MCF 10A (cell line): Measurements from ENCODE around the gene SLC35D1. TPM values are rescaled to one million over a fixed set of nuclear protein-coding genes. Genes with fewer than 3 reads are reported as not detected.

Experiments used
- BruUV-seq: library from RNA; stranded (reverse); fragments of 400-500 nt; replicated peaks from 2 replicates; lab custom pipeline; 2021; lab: Mats Ljungman, UMichigan
- CTCF ChIA-PET: fragments of 300-600 bp; sonication (Branson Sonifier 250); formaldehyde crosslinking; extraction: SDS; loops from one replicate; lab custom pipeline; 2021; ENCODE audit warnings: antibody characterized with exemption, inconsistent platforms; lab: Yijun Ruan, JAX
- POLR2A ChIA-PET: fragments of 300-600, 350-650 bp; sonication (Branson Sonifier 250); formaldehyde crosslinking; extraction: SDS; loops from one replicate; lab custom pipeline; 2020; ENCODE audit warnings: antibody characterized with exemption, inconsistent platforms; lab: Yijun Ruan, JAX
- DNase-seq: peaks from one replicate; pipeline ENCODE4 v3.0.0-alpha.2; 2018; ENCODE audit not compliant: unreplicated experiment
- H3K27ac Mint-ChIP-seq: one replicate; pipeline ENCODE4 v1.8.0; 2022; ENCODE audit warnings: mild to moderate bottlenecking, low read depth, mixed read lengths; ENCODE audit not compliant: unreplicated experiment
- H3K27me3 Mint-ChIP-seq: one replicate; pipeline ENCODE4 v1.8.0; 2022; ENCODE audit warnings: mixed read lengths; ENCODE audit not compliant: insufficient read depth, unreplicated experiment
- H3K36me3 Mint-ChIP-seq: one replicate; pipeline ENCODE4 v1.8.0; 2022; ENCODE audit warnings: mild to moderate bottlenecking, moderate library complexity, mixed read lengths; ENCODE audit not compliant: insufficient read depth, unreplicated experiment
- H3K4me1 Mint-ChIP-seq: one replicate; pipeline ENCODE4 v1.8.0; 2022; ENCODE audit warnings: mixed read lengths; ENCODE audit not compliant: insufficient read depth, unreplicated experiment
- H3K4me3 Mint-ChIP-seq: one replicate; pipeline ENCODE4 v1.8.0; 2022; ENCODE audit warnings: mild to moderate bottlenecking, moderate library complexity, mixed read lengths; ENCODE audit not compliant: unreplicated experiment
- H3K9me3 Mint-ChIP-seq: one replicate; pipeline ENCODE4 v1.8.0; 2022; ENCODE audit warnings: mixed read lengths; ENCODE audit not compliant: unreplicated experiment
- intact Hi-C: fragments of 100-400 bp; cut with micrococcal nuclease; formaldehyde crosslinking; loops from 2 replicates; pipeline ENCODE4 v1.14.1; 2022
- total RNA-seq: library from RNA; stranded (reverse); gene quantifications from 2 replicates; pipeline ENCODE4 v1.2.3, GENCODE V29; 2022
- TF ChIP-seq, protein P1 (sequence below): fragments of 200-600 bp; IDR thresholded peaks from one replicate; pipeline ENCODE4 v1.8.0; 2022; ENCODE audit warnings: antibody characterized with exemption, mild to moderate bottlenecking; ENCODE audit not compliant: unreplicated experiment

SLC35D1 gene
- total RNA-seq, 1 experiment from 2014 or later = 11.5 TPM

DNA sequence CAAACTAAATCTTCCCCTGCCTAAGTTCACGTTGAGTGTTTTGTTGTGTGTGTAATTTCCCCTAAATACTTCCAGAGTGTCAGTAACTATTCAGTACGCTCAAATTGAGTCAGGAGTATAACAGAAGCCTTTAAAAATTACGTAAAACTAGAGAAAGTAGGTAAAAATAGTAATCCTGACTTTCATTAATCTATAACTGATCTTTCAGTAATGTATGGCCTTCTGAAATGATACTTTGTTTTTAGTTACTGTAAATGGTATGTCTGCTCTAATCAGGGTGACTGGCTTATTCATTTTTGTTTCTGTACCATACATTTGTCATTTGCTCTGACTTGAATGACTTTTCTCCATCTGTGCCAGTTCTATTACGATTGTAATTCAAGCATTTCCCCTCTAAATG is 99.7 kb downstream of the SLC35D1 start:
- DNase-seq = no peak
- CTCF ChIA-PET = interaction anchor here (1.9 kb wide), 1 partner anchor 195 kb away, joined by 6 read pairs; no protein-coding TSS in a partner anchor
- no peaks in the 10 kb centered on the region for H3K9me3 Mint-ChIP-seq
- H3K27ac Mint-ChIP-seq = peak overlapping the region; percentile 27
- no peak overlapping the region for H3K4me3 Mint-ChIP-seq
- no TSS peak for BruUV-seq
- POLR2A ChIA-PET = no interaction called here
- TF ChIP-seq, protein P1, sequence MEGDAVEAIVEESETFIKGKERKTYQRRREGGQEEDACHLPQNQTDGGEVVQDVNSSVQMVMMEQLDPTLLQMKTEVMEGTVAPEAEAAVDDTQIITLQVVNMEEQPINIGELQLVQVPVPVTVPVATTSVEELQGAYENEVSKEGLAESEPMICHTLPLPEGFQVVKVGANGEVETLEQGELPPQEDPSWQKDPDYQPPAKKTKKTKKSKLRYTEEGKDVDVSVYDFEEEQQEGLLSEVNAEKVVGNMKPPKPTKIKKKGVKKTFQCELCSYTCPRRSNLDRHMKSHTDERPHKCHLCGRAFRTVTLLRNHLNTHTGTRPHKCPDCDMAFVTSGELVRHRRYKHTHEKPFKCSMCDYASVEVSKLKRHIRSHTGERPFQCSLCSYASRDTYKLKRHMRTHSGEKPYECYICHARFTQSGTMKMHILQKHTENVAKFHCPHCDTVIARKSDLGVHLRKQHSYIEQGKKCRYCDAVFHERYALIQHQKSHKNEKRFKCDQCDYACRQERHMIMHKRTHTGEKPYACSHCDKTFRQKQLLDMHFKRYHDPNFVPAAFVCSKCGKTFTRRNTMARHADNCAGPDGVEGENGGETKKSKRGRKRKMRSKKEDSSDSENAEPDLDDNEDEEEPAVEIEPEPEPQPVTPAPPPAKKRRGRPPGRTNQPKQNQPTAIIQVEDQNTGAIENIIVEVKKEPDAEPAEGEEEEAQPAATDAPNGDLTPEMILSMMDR = no peak
- peaks cover 84% of the 10 kb centered on the region for H3K36me3 Mint-ChIP-seq
- no peaks in the 10 kb centered on the region for H3K4me1 Mint-ChIP-seq
- H3K27me3 Mint-ChIP-seq = no peaks in the 10 kb centered on the region
- intact Hi-C loops = no loop called here

DNA sequence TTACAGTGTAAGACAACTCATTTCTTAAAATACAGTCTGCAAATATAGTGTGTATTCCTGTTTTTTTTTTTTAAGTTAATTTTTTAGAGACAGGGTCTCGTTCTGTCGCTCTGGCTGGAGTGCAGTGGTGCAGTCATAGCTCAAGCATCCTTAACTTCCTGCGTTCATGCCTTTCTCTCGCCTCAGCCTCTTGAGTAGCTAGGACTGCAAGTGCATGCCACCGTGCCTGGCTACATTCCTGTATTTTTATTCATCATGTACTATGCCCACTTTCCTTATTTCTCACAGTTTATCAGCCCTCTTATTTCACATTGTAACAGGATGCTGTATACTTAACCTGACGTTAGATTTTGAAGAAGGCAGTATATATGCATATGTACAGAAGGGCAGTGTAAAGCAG is 102.4 kb downstream of the SLC35D1 start:
- ChIA-PET CTCF (interaction anchor here (0.8 to 1.0 kb wide), 2 partner anchors 14 to 21 kb away, joined by 3 read pairs; no protein-coding TSS in a partner anchor), POLR2A (interaction anchor here (0.7 kb wide), 1 partner anchor 9 kb away, joined by 3 read pairs; no protein-coding TSS in a partner anchor)
- Mint-ChIP-seq H3K9me3 (no peaks in the 10 kb centered on the region), H3K4me1 (peaks cover 5% of the 10 kb centered on the region), H3K4me3 (no peak overlapping the region), H3K27ac (no peak overlapping the region), H3K27me3 (no peaks in the 10 kb centered on the region), H3K36me3 (peaks cover 86% of the 10 kb centered on the region)
- BruUV-seq = no TSS peak
- intact Hi-C loops = no loop called here
- no peak for DNase-seq
- TF ChIP-seq, protein P1 = no peak

Other genes with a start within 250 kb of the SLC35D1 start
- gene DNAI4, start 129.3 kb downstream of the SLC35D1 start, total RNA-seq = 7.2 and 9.6 TPM in 2 replicates
- 32.1 and 36.5 TPM in 2 replicates for gene MIER1, start 129.2 kb downstream of the SLC35D1 start, total RNA-seq
- gene C1orf141, start 80.8 kb upstream of the SLC35D1 start, total RNA-seq = not detected in 2 replicates
- gene IL23R, start 112.3 kb upstream of the SLC35D1 start, total RNA-seq = not detected in 2 replicates